ENCODE results near the gene XPO5.

- TF ChIP-seq CTCF (IDR thresholded peaks at IDR 0.05) (no peak), REST (IDR thresholded peaks at IDR 0.05; ENCODE audit: insufficient read depth in 1 of 2, low read depth in 2 of 2, low read length in 1 of 2) (no peak)
These were observed 94.1 kb downstream of the XPO5 start for GRCh38 chr6:43481591-43482236.

Measured in Panc1 (cell line).